Glomerular visceral epithelial cell (primary cell): ENCODE results near the gene AZGP1.
"Not testable (repeated sequence)": the region's sequence is repeated elsewhere in the genome, so short reads cannot be mapped to it uniquely, and the experiment has no call there.

Experiments used
- DNase-seq: peaks from one replicate; pipeline ENCODE4 v3.0.0-alpha.2; 2016; ENCODE audit errors: extremely low spot score

The AZGP1 gene

GRCh38 chr7:99952649-99953048 is 23.2 kb downstream of the AZGP1 start:
- not testable (repeated sequence) for DNase-seq

- DNase-seq: not testable (repeated sequence)
Observed at GRCh38 chr7:99950819-99951218, 25.0 kb downstream of the AZGP1 start.

- DNase-seq: no peak
Observed at GRCh38 chr7:99949645-99950228, 26.1 kb downstream of the AZGP1 start.

GRCh38 chr7:99947608-99948007 is 28.2 kb downstream of the AZGP1 start:
- no peak for DNase-seq

GRCh38 chr7:99944497-99945070 is 31.2 kb downstream of the AZGP1 start:
- no peak for DNase-seq

GRCh38 chr7:99943641-99944496 is 32.0 kb downstream of the AZGP1 start:
- no peak for DNase-seq

- no peak for DNase-seq
Observed at GRCh38 chr7:99938296-99938695, 37.5 kb downstream of the AZGP1 start.

- DNase-seq: not testable (repeated sequence)
Observed at GRCh38 chr7:99935009-99935408, 40.8 kb downstream of the AZGP1 start.

- no peak for DNase-seq
Observed at GRCh38 chr7:99930376-99930775, 45.5 kb downstream of the AZGP1 start.

GRCh38 chr7:99929730-99930053 is 46.1 kb downstream of the AZGP1 start:
- DNase-seq: no peak

GRCh38 chr7:99928994-99929729 is 46.7 kb downstream of the AZGP1 start, which contains the start of gene GJC3:
Gene GJC3, minus strand, starts transcription at chr7:99929620. Its CDS starts 0 bp downstream, at chr7:99929620.
- DNase-seq: peak; percentile 62

- DNase-seq: no peak
Observed at GRCh38 chr7:99928188-99928587, 47.6 kb downstream of the AZGP1 start.

GRCh38 chr7:99927536-99927935 is 48.3 kb downstream of the AZGP1 start:
- DNase-seq: no peak

- DNase-seq: no peak
Observed at GRCh38 chr7:99926321-99926720, 49.5 kb downstream of the AZGP1 start.

- no peak for DNase-seq
Observed at GRCh38 chr7:99923200-99923599, 52.6 kb downstream of the AZGP1 start.

GRCh38 chr7:99920149-99920548 is 55.7 kb downstream of the AZGP1 start:
- no peak for DNase-seq

- DNase-seq: no peak
Observed at GRCh38 chr7:99919814-99920112, 56.1 kb downstream of the AZGP1 start.

- DNase-seq: peak; percentile 81
Observed at GRCh38 chr7:99918959-99919813, 56.6 kb downstream of the AZGP1 start, which contains the start of gene TRIM4. Gene TRIM4, minus strand, starts transcription at chr7:99919530. Its CDS starts 129 bp downstream, at chr7:99919401.
